Activated B cell treated with CpG ODN at 0.5 μM for 24 hours (primary cell): ENCODE measurements around the gene IFI44L. TPM values are rescaled to one million over a fixed set of nuclear protein-coding genes. Genes with fewer than 3 reads are reported as not detected.

Experiments
- ATAC-seq: fragments of 200-7000 bp; cut with Tn5 transposase; one replicate; pipeline ENCODE4 v1.10.0; 2021; ENCODE audit warnings: low read depth, mild to moderate bottlenecking, moderate library complexity
- CTCF ChIA-PET: fragments of 350-600 bp; sonication (Branson Sonifier 250); formaldehyde crosslinking; loops from one replicate; lab custom pipeline; 2021; ENCODE audit warnings: antibody characterized with exemption; lab: Charles Lee
- POLR2A ChIA-PET: fragments of 350-600 bp; sonication (Branson Sonifier 250); formaldehyde crosslinking; loops from one replicate; lab custom pipeline; 2021; ENCODE audit warnings: antibody characterized with exemption; lab: Charles Lee
- DNase-seq: peaks from one replicate; pipeline ENCODE4 v3.0.0; 2022
- H3K27ac Mint-ChIP-seq: one replicate; pipeline ENCODE4 v1.8.0; 2020; ENCODE audit warnings: mixed read lengths
- H3K27me3 Mint-ChIP-seq: one replicate; pipeline ENCODE4 v1.8.0; 2021; ENCODE audit warnings: mixed read lengths
- H3K36me3 Mint-ChIP-seq: one replicate; pipeline ENCODE4 v1.8.0; 2021; ENCODE audit warnings: low read depth, mixed read lengths
- H3K4me1 Mint-ChIP-seq: one replicate; pipeline ENCODE4 v1.8.0; 2021; ENCODE audit warnings: mixed read lengths
- H3K4me3 Mint-ChIP-seq: one replicate; pipeline ENCODE4 v1.8.0; 2020; ENCODE audit warnings: mild to moderate bottlenecking, mixed read lengths
- H3K9me3 Mint-ChIP-seq: one replicate; pipeline ENCODE4 v1.8.0; 2020; ENCODE audit warnings: mixed read lengths
- CTCF ChIP-seq: fragments of 200-600 bp; IDR thresholded peaks from one replicate; pipeline ENCODE4 v1.8.0; 2022; ENCODE audit warnings: antibody characterized with exemption, mild to moderate bottlenecking
- intact Hi-C: fragments of 100-400 bp; cut with micrococcal nuclease; formaldehyde crosslinking; loops from one replicate; pipeline ENCODE4 v1.15.1; 2024
- total RNA-seq: library from RNA; stranded (reverse); gene quantifications from 2 replicates; pipeline ENCODE4 v1.2.3, GENCODE V29; 2022

Gene IFI44L
- total RNA-seq, 1 donor from 2014 or later: 3.6 TPM

GRCh38 chr1:78668427-78668826 lies 48.2 kb downstream of the IFI44L start:
- intact Hi-C loops: no loop called here

DNA sequence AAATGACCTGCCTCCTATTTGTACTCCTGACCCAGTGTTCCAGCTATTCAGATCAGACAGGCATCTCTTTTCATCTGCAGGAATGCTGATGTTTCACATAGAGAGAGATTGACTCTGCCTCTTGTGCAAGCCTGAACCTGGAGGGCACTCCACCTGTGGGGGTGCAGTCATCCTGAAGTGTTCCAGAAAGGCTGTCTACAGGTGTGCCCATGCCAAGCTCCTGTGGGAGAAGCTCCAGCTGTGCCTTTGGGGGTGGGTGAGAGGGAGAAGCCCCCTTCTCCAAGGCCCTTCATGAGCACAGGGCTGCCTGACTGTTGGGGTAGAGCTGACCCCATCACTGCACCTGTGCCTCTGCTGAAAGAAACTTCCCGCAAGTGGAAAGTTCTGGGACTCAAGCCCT lies 52.2 kb downstream of the IFI44L start:
- intact Hi-C loops: no loop called here
- H3K36me3 Mint-ChIP-seq: no peaks in the 10 kb centered on the region
- no peaks in the 10 kb centered on the region for H3K9me3 Mint-ChIP-seq
- DNase-seq (no peak), ATAC-seq (no peak)
- H3K4me1 Mint-ChIP-seq: no peaks in the 10 kb centered on the region
- no peak overlapping the region for H3K4me3 Mint-ChIP-seq
- TF ChIP-seq CTCF: no peak
- no peak overlapping the region for H3K27ac Mint-ChIP-seq
- no peaks in the 10 kb centered on the region for H3K27me3 Mint-ChIP-seq
- ChIA-PET CTCF (interaction anchor here (1.1 to 3.2 kb wide), 2 partner anchors 55 to 544 kb away, joined by 3 to 17 read pairs; no protein-coding TSS in a partner anchor), POLR2A (no interaction called here)

More at GRCh38 chr1:78668427-78668826, 48.2 kb downstream of the IFI44L start:
- H3K27me3 Mint-ChIP-seq: no peaks in the 10 kb centered on the region
- no peaks in the 10 kb centered on the region for H3K9me3 Mint-ChIP-seq
- no peak for DNase-seq
- H3K4me3 Mint-ChIP-seq: no peak overlapping the region
- ChIA-PET POLR2A (no interaction called here), CTCF (no interaction called here)
- peaks cover 2% of the 10 kb centered on the region for H3K36me3 Mint-ChIP-seq
- no peak for TF ChIP-seq CTCF
- ATAC-seq: no peak
- H3K27ac Mint-ChIP-seq: no peak overlapping the region
- no peaks in the 10 kb centered on the region for H3K4me1 Mint-ChIP-seq

DNA sequence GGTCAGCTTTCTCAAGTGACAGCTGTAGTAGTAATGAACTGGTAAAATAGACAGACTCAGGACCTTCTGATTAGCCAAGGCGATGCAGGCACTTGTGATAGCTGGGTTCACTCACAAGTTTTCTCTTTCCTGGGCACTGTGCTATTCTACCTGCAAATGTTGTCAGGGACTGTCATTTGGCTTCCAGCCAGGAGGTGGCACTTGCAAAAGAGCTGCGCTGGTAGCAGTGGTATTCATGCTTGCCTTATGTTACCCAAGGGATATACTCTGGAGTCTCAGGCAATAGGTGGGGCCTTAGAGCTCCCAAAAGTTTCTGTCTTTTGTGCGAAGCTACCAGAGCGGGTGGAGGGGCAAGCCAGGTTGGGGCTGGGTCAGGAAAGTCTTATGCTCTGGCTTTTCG lies 52.9 kb downstream of the IFI44L start:
- Mint-ChIP-seq H3K36me3 (no peaks in the 10 kb centered on the region), H3K27ac (no peak overlapping the region), H3K9me3 (no peaks in the 10 kb centered on the region), H3K4me1 (no peaks in the 10 kb centered on the region), H3K27me3 (no peaks in the 10 kb centered on the region), H3K4me3 (no peak overlapping the region)
- ChIA-PET CTCF (interaction anchor here (1.0 to 3.2 kb wide), 5 partner anchors 51 to 545 kb away, joined by 3 to 17 read pairs (median 5); no protein-coding TSS in a partner anchor), POLR2A (no interaction called here)
- no peak for TF ChIP-seq CTCF
- no peak for DNase-seq
- intact Hi-C loops: no loop called here
- no peak for ATAC-seq

- ChIA-PET POLR2A (no interaction called here), CTCF (interaction anchor here (0.7 to 2.9 kb wide), 12 partner anchors 11 to 545 kb away, joined by 3 to 26 read pairs (median 4); partner anchors contain the start of gene IFI44L)
- Mint-ChIP-seq H3K9me3 (no peaks in the 10 kb centered on the region), H3K27me3 (no peaks in the 10 kb centered on the region), H3K36me3 (no peaks in the 10 kb centered on the region), H3K27ac (no peak overlapping the region), H3K4me3 (no peak overlapping the region), H3K4me1 (no peaks in the 10 kb centered on the region)
- TF ChIP-seq CTCF: peak; percentile 60
- intact Hi-C loops: loop anchor here (1.0 kb wide), 3 partner anchors 59 to 546 kb away; no protein-coding TSS in a partner anchor
- DNase-seq (no peak), ATAC-seq (no peak)
These were observed 56.2 kb downstream of the IFI44L start for GRCh38 chr1:78676347-78676982.

- Mint-ChIP-seq H3K27me3 (no peaks in the 10 kb centered on the region), H3K36me3 (no peaks in the 10 kb centered on the region), H3K4me3 (no peak overlapping the region), H3K27ac (no peak overlapping the region), H3K4me1 (no peaks in the 10 kb centered on the region), H3K9me3 (no peaks in the 10 kb centered on the region)
- ChIA-PET CTCF (interaction anchor here (0.7 to 2.9 kb wide), 3 partner anchors 19 to 60 kb away, joined by 3 to 15 read pairs (median 4); partner anchors contain the start of gene IFI44L), POLR2A (no interaction called here)
- intact Hi-C loops: loop anchor here (1.0 kb wide), 3 partner anchors 60 to 547 kb away; no protein-coding TSS in a partner anchor
- ATAC-seq (no peak), DNase-seq (no peak)
- TF ChIP-seq CTCF: no peak
These were observed 56.7 kb downstream of the IFI44L start for GRCh38 chr1:78676993-78677392.
